DOHH2 (cell line): ENCODE measurements around the gene AP1S3.
"Not testable (repeated sequence)": the region's sequence is repeated elsewhere in the genome, so short reads cannot be mapped to it uniquely, and the experiment has no call there.

Experiments used
- H3F3A ChIP-seq: fragments of 200-600 bp; sonication (generic), shearing (Covaris generic); 2 replicates; pipeline ENCODE4 v1.6.0; 2016; ENCODE audit warnings: antibody characterized with exemption, mild to moderate bottlenecking; ENCODE audit not compliant: control insufficient read depth, insufficient read depth
- H3K27ac ChIP-seq: fragments of 200-600 bp; sonication (generic); 2 replicates; pipeline ENCODE4 v1.5.1; 2014; ENCODE audit warnings: low read depth, mild to moderate bottlenecking, low read length, moderate library complexity
- H3K27me3 ChIP-seq: fragments of 200-600 bp; sonication (generic); 2 replicates; pipeline ENCODE4 v1.6.1; 2014; ENCODE audit warnings: mild to moderate bottlenecking, low read length, mixed read lengths; ENCODE audit not compliant: control insufficient read depth
- H3K36me3 ChIP-seq: fragments of 200-600 bp; sonication (generic); 2 replicates; pipeline ENCODE4 v1.6.1; 2014; ENCODE audit warnings: mild to moderate bottlenecking, low read length, moderate library complexity, mixed read lengths; ENCODE audit not compliant: control insufficient read depth
- H3K4me1 ChIP-seq: fragments of 200-600 bp; sonication (generic); 2 replicates; pipeline ENCODE4 v1.6.1; 2014; ENCODE audit warnings: mild to moderate bottlenecking, low read length, mixed read lengths; ENCODE audit not compliant: control insufficient read depth
- H3K4me2 ChIP-seq: fragments of 200-600 bp; sonication (generic); 2 replicates; pipeline ENCODE4 v1.6.0; 2014; ENCODE audit warnings: mild to moderate bottlenecking, low read length, moderate library complexity
- H3K4me3 ChIP-seq: fragments of 200-600 bp; sonication (generic); 2 replicates; pipeline ENCODE4 v1.5.1; 2014; ENCODE audit warnings: mild to moderate bottlenecking, low read length, mixed read lengths
- H3K79me2 ChIP-seq: fragments of 200-600 bp; sonication (generic); 2 replicates; pipeline ENCODE4 v1.6.1; 2014; ENCODE audit warnings: mild to moderate bottlenecking, low read length, mixed read lengths; ENCODE audit not compliant: control insufficient read depth
- H3K9me2 ChIP-seq: fragments of 200-600 bp; sonication (generic); replicated peaks from 2 replicates; pipeline ENCODE4 v1.6.1; 2014; ENCODE audit warnings: mild to moderate bottlenecking, low read length, mixed read lengths; ENCODE audit not compliant: control insufficient read depth
- H3K9me3 ChIP-seq: fragments of 200-600 bp; sonication (generic); 2 replicates; pipeline ENCODE4 v1.6.1; 2014; ENCODE audit warnings: antibody characterized with exemption, low read length, mixed read lengths; ENCODE audit not compliant: control insufficient read depth, insufficient read depth
- H4K20me1 ChIP-seq: fragments of 200-600 bp; sonication (generic); 2 replicates; pipeline ENCODE4 v1.6.0; 2014; ENCODE audit warnings: low read depth, mild to moderate bottlenecking, antibody characterized with exemption, low read length, moderate library complexity; ENCODE audit not compliant: control insufficient read depth, insufficient read depth
- EZH2phosphoT487 ChIP-seq: fragments of 200-600 bp; sonication (generic); IDR thresholded peaks from 2 replicates; pipeline ENCODE4 v1.6.1; 2017; ENCODE audit warnings: borderline replicate concordance, mild to moderate bottlenecking, antibody characterized with exemption, low read length, moderate library complexity, mixed read lengths
- TF ChIP-seq, protein P1 (sequence below): fragments of 200-600 bp; sonication (generic); IDR thresholded peaks from one replicate; pipeline ENCODE4 v1.5.1; 2014; ENCODE audit warnings: antibody characterized with exemption, mild to moderate bottlenecking, low read depth, low read length; ENCODE audit not compliant: poor library complexity, severe bottlenecking

Gene AP1S3

DNA sequence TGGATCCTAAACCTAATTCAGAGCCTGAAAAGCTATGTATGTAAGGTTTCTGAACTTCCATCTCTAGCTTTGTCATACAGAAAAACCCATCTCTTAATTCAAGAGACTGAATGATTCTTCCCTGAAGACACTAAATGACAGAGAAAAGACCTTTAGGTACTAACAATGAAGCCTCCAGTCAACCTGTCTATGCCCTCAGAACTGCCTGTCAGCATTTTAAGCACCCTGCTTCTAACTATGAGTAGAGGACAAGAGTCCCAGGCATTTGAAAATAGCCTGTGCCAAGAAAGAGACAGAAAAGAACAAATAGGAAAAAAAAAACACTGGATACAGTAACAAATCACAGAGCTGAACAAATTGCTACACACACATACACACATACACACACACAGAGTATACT is 48.6 kb downstream of the AP1S3 start:
- no peaks in the 10 kb centered on the region for H3F3A ChIP-seq
- no peaks in the 10 kb centered on the region for H4K20me1 ChIP-seq
- no peaks in the 10 kb centered on the region for H3K27me3 ChIP-seq
- H3K27ac ChIP-seq: no peak overlapping the region
- H3K4me2 ChIP-seq: no peak overlapping the region
- no peak for TF ChIP-seq EZH2phosphoT487
- TF ChIP-seq, protein P1, sequence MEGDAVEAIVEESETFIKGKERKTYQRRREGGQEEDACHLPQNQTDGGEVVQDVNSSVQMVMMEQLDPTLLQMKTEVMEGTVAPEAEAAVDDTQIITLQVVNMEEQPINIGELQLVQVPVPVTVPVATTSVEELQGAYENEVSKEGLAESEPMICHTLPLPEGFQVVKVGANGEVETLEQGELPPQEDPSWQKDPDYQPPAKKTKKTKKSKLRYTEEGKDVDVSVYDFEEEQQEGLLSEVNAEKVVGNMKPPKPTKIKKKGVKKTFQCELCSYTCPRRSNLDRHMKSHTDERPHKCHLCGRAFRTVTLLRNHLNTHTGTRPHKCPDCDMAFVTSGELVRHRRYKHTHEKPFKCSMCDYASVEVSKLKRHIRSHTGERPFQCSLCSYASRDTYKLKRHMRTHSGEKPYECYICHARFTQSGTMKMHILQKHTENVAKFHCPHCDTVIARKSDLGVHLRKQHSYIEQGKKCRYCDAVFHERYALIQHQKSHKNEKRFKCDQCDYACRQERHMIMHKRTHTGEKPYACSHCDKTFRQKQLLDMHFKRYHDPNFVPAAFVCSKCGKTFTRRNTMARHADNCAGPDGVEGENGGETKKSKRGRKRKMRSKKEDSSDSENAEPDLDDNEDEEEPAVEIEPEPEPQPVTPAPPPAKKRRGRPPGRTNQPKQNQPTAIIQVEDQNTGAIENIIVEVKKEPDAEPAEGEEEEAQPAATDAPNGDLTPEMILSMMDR: no peak
- H3K4me1 ChIP-seq: peaks cover 10% of the 10 kb centered on the region
- no peaks in the 10 kb centered on the region for H3K79me2 ChIP-seq
- no peaks in the 10 kb centered on the region for H3K9me3 ChIP-seq
- H3K4me3 ChIP-seq: no peak overlapping the region
- H3K36me3 ChIP-seq: no peaks in the 10 kb centered on the region
- H3K9me2 ChIP-seq: no peaks in the 10 kb centered on the region

DNA sequence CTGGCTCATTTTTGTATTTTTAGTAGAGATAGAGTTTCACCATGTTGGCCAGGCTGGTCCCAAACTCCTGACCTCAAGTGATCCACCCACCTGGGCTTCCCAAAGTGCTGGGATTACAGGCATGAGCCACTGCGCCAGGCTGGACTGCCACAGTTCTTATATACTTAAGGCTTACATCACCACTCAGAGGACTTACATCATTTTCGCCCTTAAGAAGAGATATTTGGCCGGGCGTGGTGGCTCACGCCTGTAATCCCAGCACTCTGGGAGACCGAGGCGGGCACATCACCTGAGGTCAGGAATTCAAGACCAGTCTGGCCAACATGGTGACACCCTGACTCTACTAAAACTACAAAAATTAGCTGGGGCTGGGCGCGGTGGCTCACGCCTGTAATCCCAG is 49.3 kb downstream of the AP1S3 start:
- H3K4me2 ChIP-seq, H4K20me1 ChIP-seq, H3K9me3 ChIP-seq, H3K4me3 ChIP-seq, H3F3A ChIP-seq, H3K36me3 ChIP-seq, H3K79me2 ChIP-seq, H3K9me2 ChIP-seq, H3K27me3 ChIP-seq, H3K27ac ChIP-seq: not testable (repeated sequence)
- peaks cover 10% of the 10 kb centered on the region for H3K4me1 ChIP-seq

GRCh38 chr2:223787358-223787757 is 50.0 kb downstream of the AP1S3 start:
- Histone ChIP-seq H3K4me3 (no peak overlapping the region), H3K9me2 (no peaks in the 10 kb centered on the region), H3K36me3 (no peaks in the 10 kb centered on the region), H3K9me3 (no peaks in the 10 kb centered on the region), H3K27ac (no peak overlapping the region), H3K79me2 (no peaks in the 10 kb centered on the region), H3F3A (no peaks in the 10 kb centered on the region), H3K4me1 (peaks cover 10% of the 10 kb centered on the region), H3K27me3 (no peaks in the 10 kb centered on the region), H3K4me2 (peak overlapping the region; percentile 24; the same call in 1 of the 2 replicates), H4K20me1 (no peaks in the 10 kb centered on the region)
- TF ChIP-seq, protein P1: no peak
- TF ChIP-seq EZH2phosphoT487: no peak

- Histone ChIP-seq H3K9me3 (no peaks in the 10 kb centered on the region), H3K36me3 (no peaks in the 10 kb centered on the region), H3K4me3 (no peak overlapping the region), H3K27ac (no peak overlapping the region), H3K9me2 (no peaks in the 10 kb centered on the region), H3K4me2 (peak overlapping the region; percentile 24; the same call in 1 of the 2 replicates), H3F3A (no peaks in the 10 kb centered on the region), H3K4me1 (peaks cover 10% of the 10 kb centered on the region), H4K20me1 (no peaks in the 10 kb centered on the region), H3K79me2 (no peaks in the 10 kb centered on the region), H3K27me3 (no peaks in the 10 kb centered on the region)
- TF ChIP-seq EZH2phosphoT487: no peak
- TF ChIP-seq, protein P1: no peak
These were observed 50.4 kb downstream of the AP1S3 start for GRCh38 chr2:223786943-223787342.
